ENCODE data around the gene STAC2. TPM values are rescaled to one million over a fixed set of nuclear protein-coding genes. Genes with fewer than 3 reads are reported as not detected.

The STAC2 gene
- total and polyA plus RNA-seq, 9 of the 15 experiments (the other 6 are each of a cell fraction or from before 2014, with no cell fraction given) = not detected

DNA sequence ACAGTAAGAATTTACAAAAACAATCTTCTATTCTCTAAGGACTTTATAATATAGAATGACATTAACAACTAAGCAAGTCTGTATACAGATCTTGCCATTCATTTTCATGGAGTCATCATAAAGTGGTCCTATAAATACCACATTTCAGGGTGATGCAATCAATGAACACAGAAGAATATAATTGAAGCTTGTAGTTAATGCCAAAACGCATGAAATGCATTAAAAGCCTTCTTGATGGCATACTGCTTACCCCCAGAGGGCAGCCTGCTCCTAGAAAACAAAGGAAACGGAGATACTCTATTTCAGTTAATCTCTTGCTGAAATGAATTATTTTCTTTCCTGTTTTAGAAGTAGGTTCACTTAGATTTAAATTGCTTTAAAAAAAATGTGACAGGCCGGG lies 45.2 kb upstream of the STAC2 start (continued):
- peak; percentile 59; the same call in 1 of the 2 replicates for TF ChIP-seq CEBPG (CRISPR knock-in tag; IDR thresholded peaks at IDR 0.05)
- TF ChIP-seq CEBPG (tag; conservative IDR thresholded peaks at IDR 0.05 in 1 of 2, IDR thresholded peaks at IDR 0.05 in 1 of 2) = peak; percentile 64 to 88
- TF ChIP-seq, protein P1, sequence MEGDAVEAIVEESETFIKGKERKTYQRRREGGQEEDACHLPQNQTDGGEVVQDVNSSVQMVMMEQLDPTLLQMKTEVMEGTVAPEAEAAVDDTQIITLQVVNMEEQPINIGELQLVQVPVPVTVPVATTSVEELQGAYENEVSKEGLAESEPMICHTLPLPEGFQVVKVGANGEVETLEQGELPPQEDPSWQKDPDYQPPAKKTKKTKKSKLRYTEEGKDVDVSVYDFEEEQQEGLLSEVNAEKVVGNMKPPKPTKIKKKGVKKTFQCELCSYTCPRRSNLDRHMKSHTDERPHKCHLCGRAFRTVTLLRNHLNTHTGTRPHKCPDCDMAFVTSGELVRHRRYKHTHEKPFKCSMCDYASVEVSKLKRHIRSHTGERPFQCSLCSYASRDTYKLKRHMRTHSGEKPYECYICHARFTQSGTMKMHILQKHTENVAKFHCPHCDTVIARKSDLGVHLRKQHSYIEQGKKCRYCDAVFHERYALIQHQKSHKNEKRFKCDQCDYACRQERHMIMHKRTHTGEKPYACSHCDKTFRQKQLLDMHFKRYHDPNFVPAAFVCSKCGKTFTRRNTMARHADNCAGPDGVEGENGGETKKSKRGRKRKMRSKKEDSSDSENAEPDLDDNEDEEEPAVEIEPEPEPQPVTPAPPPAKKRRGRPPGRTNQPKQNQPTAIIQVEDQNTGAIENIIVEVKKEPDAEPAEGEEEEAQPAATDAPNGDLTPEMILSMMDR (IDR thresholded peaks at IDR 0.05 in 2 of 3, conservative IDR thresholded peaks at IDR 0.05 in 1 of 3; ENCODE audit: insufficient read depth in 2 of 3, low read depth in 1 of 3, low read length in 3 of 3) = peak; percentile 54 to 80 (median 63)
- TF ChIP-seq DNMT1 (IDR thresholded peaks at IDR 0.05) = no peak
- TF ChIP-seq, protein P2, sequence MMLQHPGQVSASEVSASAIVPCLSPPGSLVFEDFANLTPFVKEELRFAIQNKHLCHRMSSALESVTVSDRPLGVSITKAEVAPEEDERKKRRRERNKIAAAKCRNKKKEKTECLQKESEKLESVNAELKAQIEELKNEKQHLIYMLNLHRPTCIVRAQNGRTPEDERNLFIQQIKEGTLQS (IDR thresholded peaks at IDR 0.05) = peak; percentile 90
- TF ChIP-seq, protein P2 (CRISPR knock-in tag; conservative IDR thresholded peaks at IDR 0.05) = no peak
- peak; percentile 56 for TF ChIP-seq ZNF384 (IDR thresholded peaks at IDR 0.05; ENCODE audit: low read depth, low read length)
- TF ChIP-seq, protein P3, sequence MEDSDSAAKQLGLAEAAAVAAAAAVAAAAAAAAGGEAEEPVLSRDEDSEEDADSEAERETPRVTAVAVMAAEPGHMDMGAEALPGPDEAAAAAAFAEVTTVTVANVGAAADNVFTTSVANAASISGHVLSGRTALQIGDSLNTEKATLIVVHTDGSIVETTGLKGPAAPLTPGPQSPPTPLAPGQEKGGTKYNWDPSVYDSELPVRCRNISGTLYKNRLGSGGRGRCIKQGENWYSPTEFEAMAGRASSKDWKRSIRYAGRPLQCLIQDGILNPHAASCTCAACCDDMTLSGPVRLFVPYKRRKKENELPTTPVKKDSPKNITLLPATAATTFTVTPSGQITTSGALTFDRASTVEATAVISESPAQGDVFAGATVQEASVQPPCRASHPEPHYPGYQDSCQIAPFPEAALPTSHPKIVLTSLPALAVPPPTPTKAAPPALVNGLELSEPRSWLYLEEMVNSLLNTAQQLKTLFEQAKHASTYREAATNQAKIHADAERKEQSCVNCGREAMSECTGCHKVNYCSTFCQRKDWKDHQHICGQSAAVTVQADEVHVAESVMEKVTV (CRISPR knock-in tag; IDR thresholded peaks at IDR 0.05) = peak; percentile 42; the same call in 1 of the 2 replicates

Measured in K562 (cell line).